ENCODE data around the gene DNAJC27. TPM values are rescaled to one million over a fixed set of nuclear protein-coding genes. Genes with fewer than 3 reads are reported as not detected.

Gene DNAJC27
- total RNA-seq, 1 donor from 2014 or later = 7.0 TPM

- Mint-ChIP-seq H3K27ac (ENCODE audit: unreplicated experiment) (no peak overlapping the region), H3K36me3 (ENCODE audit: unreplicated experiment) (no peaks in the 10 kb centered on the region), H3K27me3 (ENCODE audit: unreplicated experiment) (no peaks in the 10 kb centered on the region), H3K9me3 (ENCODE audit: unreplicated experiment) (no peaks in the 10 kb centered on the region), H3K4me1 (ENCODE audit: unreplicated experiment) (peaks cover 8% of the 10 kb centered on the region), H3K4me3 (ENCODE audit: unreplicated experiment) (no peak overlapping the region)
- TF ChIP-seq CTCF (IDR thresholded peaks at IDR 0.05) = no peak
- DNase-seq (ENCODE audit: extremely low spot score, unreplicated experiment) = no peak
Measured at GRCh38 chr2:24929230-24929629, 42.5 kb downstream of the DNAJC27 start.

- no peak for DNase-seq (ENCODE audit: extremely low spot score, unreplicated experiment)
- Mint-ChIP-seq H3K4me1 (ENCODE audit: unreplicated experiment) (peaks cover 8% of the 10 kb centered on the region), H3K9me3 (ENCODE audit: unreplicated experiment) (no peaks in the 10 kb centered on the region), H3K36me3 (ENCODE audit: unreplicated experiment) (no peaks in the 10 kb centered on the region), H3K27me3 (ENCODE audit: unreplicated experiment) (no peaks in the 10 kb centered on the region), H3K27ac (ENCODE audit: unreplicated experiment) (no peak overlapping the region), H3K4me3 (ENCODE audit: unreplicated experiment) (no peak overlapping the region)
- TF ChIP-seq CTCF (IDR thresholded peaks at IDR 0.05) = no peak
Measured at GRCh38 chr2:24928036-24928435, 43.7 kb downstream of the DNAJC27 start.

GRCh38 chr2:24926602-24927252 is 45.0 kb downstream of the DNAJC27 start:
- H3K4me1 Mint-ChIP-seq (ENCODE audit: unreplicated experiment) = peaks cover 8% of the 10 kb centered on the region
- no peak overlapping the region for H3K27ac Mint-ChIP-seq (ENCODE audit: unreplicated experiment)
- no peak for TF ChIP-seq CTCF (IDR thresholded peaks at IDR 0.05)
- H3K36me3 Mint-ChIP-seq (ENCODE audit: unreplicated experiment) = no peaks in the 10 kb centered on the region
- H3K9me3 Mint-ChIP-seq (ENCODE audit: unreplicated experiment) = no peaks in the 10 kb centered on the region
- H3K4me3 Mint-ChIP-seq (ENCODE audit: unreplicated experiment) = no peak overlapping the region
- no peak for DNase-seq (ENCODE audit: extremely low spot score, unreplicated experiment)
- no peaks in the 10 kb centered on the region for H3K27me3 Mint-ChIP-seq (ENCODE audit: unreplicated experiment)

GRCh38 chr2:24926220-24926601 is 45.5 kb downstream of the DNAJC27 start:
- DNase-seq (ENCODE audit: extremely low spot score, unreplicated experiment) = no peak
- H3K4me3 Mint-ChIP-seq (ENCODE audit: unreplicated experiment) = no peak overlapping the region
- H3K27me3 Mint-ChIP-seq (ENCODE audit: unreplicated experiment) = no peaks in the 10 kb centered on the region
- TF ChIP-seq CTCF (IDR thresholded peaks at IDR 0.05) = no peak
- H3K4me1 Mint-ChIP-seq (ENCODE audit: unreplicated experiment) = peaks cover 8% of the 10 kb centered on the region
- H3K36me3 Mint-ChIP-seq (ENCODE audit: unreplicated experiment) = no peaks in the 10 kb centered on the region
- no peaks in the 10 kb centered on the region for H3K9me3 Mint-ChIP-seq (ENCODE audit: unreplicated experiment)
- H3K27ac Mint-ChIP-seq (ENCODE audit: unreplicated experiment) = no peak overlapping the region

- no peak overlapping the region for H3K27ac Mint-ChIP-seq (ENCODE audit: unreplicated experiment)
- H3K4me1 Mint-ChIP-seq (ENCODE audit: unreplicated experiment) = peaks cover 5% of the 10 kb centered on the region
- H3K9me3 Mint-ChIP-seq (ENCODE audit: unreplicated experiment) = no peaks in the 10 kb centered on the region
- H3K4me3 Mint-ChIP-seq (ENCODE audit: unreplicated experiment) = no peak overlapping the region
- H3K36me3 Mint-ChIP-seq (ENCODE audit: unreplicated experiment) = no peaks in the 10 kb centered on the region
- TF ChIP-seq CTCF (IDR thresholded peaks at IDR 0.05) = no peak
- no peak for DNase-seq (ENCODE audit: extremely low spot score, unreplicated experiment)
- no peaks in the 10 kb centered on the region for H3K27me3 Mint-ChIP-seq (ENCODE audit: unreplicated experiment)
Measured at GRCh38 chr2:24925815-24926214, 45.9 kb downstream of the DNAJC27 start.

Measured in osteocyte (in vitro differentiated cells).